HUES64 (cell line): ENCODE measurements around the gene SRF.

ENCODE experiments used
- H3K27ac ChIP-seq: 2 replicates; pipeline ENCODE4 v1.7.0; 2013; ENCODE audit warnings: low read depth, low read length, inconsistent platforms
- H3K27me3 ChIP-seq: 2 replicates; pipeline ENCODE4 v1.6.1; 2013; ENCODE audit warnings: mild to moderate bottlenecking, low read length; ENCODE audit not compliant: insufficient read depth
- H3K36me3 ChIP-seq: 2 replicates; pipeline ENCODE4 v1.6.1; 2013; ENCODE audit warnings: mild to moderate bottlenecking, low read length; ENCODE audit not compliant: insufficient read depth
- H3K4me1 ChIP-seq: 2 replicates; pipeline ENCODE4 v1.6.1; 2013; ENCODE audit warnings: mild to moderate bottlenecking, low read length, moderate library complexity; ENCODE audit not compliant: insufficient read depth
- H3K4me3 ChIP-seq: 2 replicates; pipeline ENCODE4 v1.5.1; 2013; ENCODE audit warnings: mild to moderate bottlenecking, low read length, moderate library complexity
- H3K9ac ChIP-seq: 2 replicates; pipeline ENCODE4 v1.6.1; 2013; ENCODE audit warnings: mild to moderate bottlenecking, low read depth, low read length
- H3K9me3 ChIP-seq: 2 replicates; pipeline ENCODE4 v1.6.1; 2013; ENCODE audit warnings: low read depth, low read length; ENCODE audit not compliant: insufficient read depth
- WGBS: fragments of 150-250, 120-280 bp; methylation state at CpG from one replicate; pipeline ENCODE4 v1.1.7; 2013; ENCODE audit warnings: missing lambda C conversion rate; 5-methylcytosine and 5-hydroxymethylcytosine counted together

Gene SRF

DNA sequence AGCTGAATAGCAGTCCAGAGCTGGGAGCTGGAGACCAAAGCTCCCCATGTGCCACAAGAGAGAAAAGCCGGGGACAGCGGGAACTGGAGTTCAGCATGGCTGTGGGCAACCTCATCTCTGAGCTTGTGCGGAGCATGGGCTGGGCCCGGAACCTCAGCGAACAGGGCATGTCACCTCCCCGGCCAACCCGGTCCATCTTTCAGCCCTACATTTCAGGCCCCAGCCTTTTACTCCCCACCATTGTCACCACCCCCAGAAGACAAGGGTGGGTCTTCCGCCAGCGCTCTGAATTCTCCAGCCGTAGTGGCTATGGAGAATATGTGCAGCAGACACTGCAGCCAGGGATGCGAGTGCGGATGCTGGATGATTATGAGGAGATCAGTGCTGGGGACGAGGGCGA is 14.9 kb downstream of the SRF start:
- H3K36me3 ChIP-seq, result peaks cover 18% of the 10 kb centered on the region
- no peak overlapping the region for H3K4me3 ChIP-seq
- H3K27ac ChIP-seq, result no peak overlapping the region
- H3K4me1 ChIP-seq, result peaks cover 11% of the 10 kb centered on the region
- no peaks in the 10 kb centered on the region for H3K9me3 ChIP-seq
- WGBS, result 95% methylated on average over 14 of the region's 14 CpGs
- no peak overlapping the region for H3K9ac ChIP-seq
- H3K27me3 ChIP-seq, result no peaks in the 10 kb centered on the region

DNA sequence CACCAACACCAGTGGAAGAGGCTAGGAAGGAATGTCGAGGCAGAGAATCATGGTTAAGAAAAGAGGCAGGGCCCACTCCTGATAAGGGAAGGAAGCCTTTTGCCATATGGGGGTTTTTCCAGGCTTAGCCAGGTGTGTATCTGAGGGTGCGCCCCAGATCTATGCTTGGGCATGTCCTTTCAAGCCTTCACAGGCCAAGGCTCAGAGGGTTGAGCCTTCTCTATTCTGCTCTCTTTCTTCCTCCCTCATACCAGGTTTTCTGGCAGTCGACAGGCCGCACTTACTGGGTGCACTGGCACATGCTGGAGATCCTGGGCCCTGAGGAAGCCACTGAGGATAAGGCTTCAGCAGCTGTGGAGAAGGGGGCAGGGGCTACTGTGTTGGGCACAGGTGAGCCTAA is 15.6 kb downstream of the SRF start:
- peaks cover 5% of the 10 kb centered on the region for H3K4me1 ChIP-seq
- H3K27me3 ChIP-seq, result no peaks in the 10 kb centered on the region
- 97% methylated on average over 4 of the region's 4 CpGs for WGBS
- peaks cover 18% of the 10 kb centered on the region for H3K36me3 ChIP-seq
- H3K27ac ChIP-seq, result no peak overlapping the region
- no peak overlapping the region for H3K4me3 ChIP-seq
- no peaks in the 10 kb centered on the region for H3K9me3 ChIP-seq
- no peak overlapping the region for H3K9ac ChIP-seq

DNA sequence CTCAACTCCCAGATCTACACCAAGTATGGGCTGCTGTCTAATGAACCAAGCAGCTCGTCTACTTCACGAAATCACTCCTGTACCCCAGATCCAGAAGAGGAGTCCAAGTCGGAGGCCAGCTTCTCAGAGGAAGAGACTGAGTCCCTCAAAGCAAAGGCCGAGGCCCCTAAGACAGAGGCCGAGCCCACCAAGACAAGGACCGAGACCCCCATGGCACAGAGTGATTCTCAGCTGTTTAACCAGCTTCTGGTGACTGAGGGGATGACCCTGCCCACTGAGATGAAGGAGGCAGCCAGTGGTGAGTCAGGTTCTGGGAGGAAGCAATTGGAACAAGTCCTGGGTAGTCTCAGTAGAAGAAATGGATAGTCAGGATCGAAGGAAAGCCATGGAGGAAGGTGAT is 16.8 kb downstream of the SRF start:
- H3K9ac ChIP-seq, result no peak overlapping the region

DNA sequence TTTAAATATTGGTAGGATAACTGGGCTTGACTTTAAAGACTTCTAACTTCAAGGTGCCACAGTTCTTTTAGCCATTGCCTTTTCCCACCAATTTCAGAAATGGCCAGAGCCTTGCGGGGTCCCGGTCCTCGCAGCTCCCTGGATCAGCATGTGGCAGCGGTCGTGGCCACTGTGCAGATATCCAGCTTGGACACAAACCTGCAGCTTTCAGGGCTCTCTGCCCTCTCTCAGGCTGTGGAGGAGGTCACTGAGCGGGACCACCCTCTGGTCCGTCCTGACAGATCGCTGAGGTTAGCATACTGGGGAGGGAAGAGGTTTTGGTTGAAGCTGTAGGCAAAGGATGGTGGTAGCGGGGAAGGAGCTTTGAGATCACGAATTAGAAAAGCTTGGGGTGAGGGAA is 17.4 kb downstream of the SRF start:
- Histone ChIP-seq H3K27ac (no peak overlapping the region), H3K36me3 (peaks cover 18% of the 10 kb centered on the region), H3K9ac (no peak overlapping the region), H3K27me3 (no peaks in the 10 kb centered on the region), H3K4me3 (no peak overlapping the region), H3K4me1 (no peaks in the 10 kb centered on the region), H3K9me3 (no peaks in the 10 kb centered on the region)
- WGBS, result 90% methylated on average over 10 of the region's 10 CpGs

More for the DNA sequence above, 16.8 kb downstream of the SRF start:
- Histone ChIP-seq H3K4me1 (peaks cover under 1% of the 10 kb centered on the region), H3K9me3 (no peaks in the 10 kb centered on the region), H3K27ac (no peak overlapping the region), H3K27me3 (no peaks in the 10 kb centered on the region), H3K4me3 (no peak overlapping the region), H3K36me3 (peaks cover 18% of the 10 kb centered on the region)
- WGBS, result 96% methylated on average over 7 of the region's 7 CpGs

DNA sequence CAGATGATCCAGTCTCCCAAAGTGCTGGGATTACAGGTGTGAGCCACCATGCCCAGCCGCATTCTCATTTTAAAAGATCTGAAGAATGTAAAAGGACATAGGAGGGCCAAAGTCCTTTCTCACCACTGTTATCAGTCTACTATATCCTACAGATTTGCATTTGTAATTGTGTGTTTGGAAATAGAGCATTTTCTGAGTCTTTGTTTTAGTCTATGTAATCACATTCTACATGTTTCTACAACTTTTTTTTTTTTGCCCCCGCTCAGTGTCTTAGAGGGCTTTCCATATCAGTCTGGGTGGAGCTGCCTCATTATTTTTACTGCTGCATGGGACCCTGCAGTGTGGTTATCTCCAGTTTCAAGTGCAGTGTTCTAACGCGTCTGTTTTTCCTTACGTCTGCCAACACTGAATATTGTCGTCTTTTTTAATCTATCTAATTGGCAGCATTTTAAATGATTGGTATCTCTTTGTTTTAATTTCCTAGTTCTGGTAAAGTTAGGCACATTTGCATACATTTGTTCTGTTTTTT is 18.8 kb downstream of the SRF start:
- H3K27ac ChIP-seq, result no peak overlapping the region
- no peaks in the 10 kb centered on the region for H3K27me3 ChIP-seq
- H3K36me3 ChIP-seq, result peaks cover 18% of the 10 kb centered on the region
- 88% methylated on average over 6 of the region's 6 CpGs for WGBS
- H3K4me3 ChIP-seq, result no peak overlapping the region
- no peaks in the 10 kb centered on the region for H3K4me1 ChIP-seq
- no peaks in the 10 kb centered on the region for H3K9me3 ChIP-seq
- no peak overlapping the region for H3K9ac ChIP-seq

DNA sequence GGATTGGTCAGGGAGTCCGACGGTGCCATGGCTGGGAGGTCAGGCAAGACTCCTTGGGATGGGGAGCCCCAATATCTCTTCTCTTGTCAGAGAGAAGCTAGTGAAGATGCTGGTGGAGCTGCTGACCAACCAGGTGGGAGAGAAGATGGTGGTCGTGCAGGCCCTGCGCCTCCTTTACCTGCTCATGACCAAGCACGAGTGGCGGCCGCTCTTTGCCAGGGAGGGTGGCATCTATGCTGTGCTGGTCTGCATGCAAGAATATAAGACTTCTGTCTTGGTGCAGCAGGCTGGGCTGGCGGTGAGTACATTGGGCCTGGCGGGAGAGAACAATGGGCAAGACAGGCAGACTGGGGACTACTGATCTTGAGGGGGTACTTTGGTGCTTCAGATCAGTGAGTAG is 21.8 kb downstream of the SRF start:
- H3K4me1 ChIP-seq, result no peaks in the 10 kb centered on the region
- WGBS, result 94% methylated on average over 9 of the region's 9 CpGs
- H3K9ac ChIP-seq, result no peak overlapping the region
- no peaks in the 10 kb centered on the region for H3K9me3 ChIP-seq
- H3K4me3 ChIP-seq, result no peak overlapping the region
- H3K27me3 ChIP-seq, result no peaks in the 10 kb centered on the region
- no peak overlapping the region for H3K27ac ChIP-seq
- H3K36me3 ChIP-seq, result peaks cover 2% of the 10 kb centered on the region

DNA sequence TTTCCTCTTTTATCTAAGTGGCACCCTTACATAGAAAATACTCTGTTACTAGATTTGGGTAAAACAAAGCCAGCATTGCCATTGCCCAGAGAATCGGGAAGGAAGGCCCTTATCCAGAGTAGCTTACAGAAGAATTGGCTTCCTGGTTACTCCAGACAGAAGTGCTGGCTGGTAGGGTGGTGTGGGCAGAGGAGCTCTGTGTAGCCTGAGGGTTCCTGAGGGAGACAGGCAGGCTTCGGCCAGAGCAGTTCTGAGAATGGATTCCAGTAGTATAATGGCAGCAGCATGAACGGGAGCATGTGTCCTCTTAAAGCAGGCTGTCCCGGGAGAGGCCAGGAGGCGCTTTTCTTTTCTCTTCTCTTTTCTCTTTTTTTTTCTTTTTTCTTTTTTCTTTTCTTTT is 22.9 kb downstream of the SRF start:
- Histone ChIP-seq H3K4me1 (no peaks in the 10 kb centered on the region), H3K4me3 (no peak overlapping the region), H3K27ac (no peak overlapping the region), H3K9me3 (no peaks in the 10 kb centered on the region), H3K27me3 (no peaks in the 10 kb centered on the region), H3K9ac (no peak overlapping the region), H3K36me3 (no peaks in the 10 kb centered on the region)
- WGBS, result 96% methylated on average over 5 of the region's 5 CpGs

DNA sequence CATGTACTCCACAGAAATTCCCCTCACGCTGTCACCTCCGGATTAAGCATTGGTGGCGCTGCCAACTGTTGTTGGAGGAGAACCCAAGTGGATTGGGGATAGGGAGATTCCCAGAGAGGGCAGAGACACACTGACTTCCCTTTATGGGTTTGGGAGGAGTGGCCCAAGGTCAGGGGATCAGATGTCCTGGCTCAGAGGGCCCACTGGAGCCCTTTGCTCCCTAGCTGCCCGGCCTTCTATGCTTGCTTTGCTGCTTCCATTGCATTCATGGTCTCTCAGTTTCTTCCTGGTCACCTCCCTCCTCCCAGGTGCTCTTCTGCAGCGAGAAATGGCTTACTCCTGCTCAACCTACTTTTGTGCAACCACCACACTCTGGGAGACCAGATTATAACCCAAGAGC is 25.3 kb downstream of the SRF start:
- 91% methylated on average over 5 of the region's 5 CpGs for WGBS
- no peaks in the 10 kb centered on the region for H3K36me3 ChIP-seq

DNA sequence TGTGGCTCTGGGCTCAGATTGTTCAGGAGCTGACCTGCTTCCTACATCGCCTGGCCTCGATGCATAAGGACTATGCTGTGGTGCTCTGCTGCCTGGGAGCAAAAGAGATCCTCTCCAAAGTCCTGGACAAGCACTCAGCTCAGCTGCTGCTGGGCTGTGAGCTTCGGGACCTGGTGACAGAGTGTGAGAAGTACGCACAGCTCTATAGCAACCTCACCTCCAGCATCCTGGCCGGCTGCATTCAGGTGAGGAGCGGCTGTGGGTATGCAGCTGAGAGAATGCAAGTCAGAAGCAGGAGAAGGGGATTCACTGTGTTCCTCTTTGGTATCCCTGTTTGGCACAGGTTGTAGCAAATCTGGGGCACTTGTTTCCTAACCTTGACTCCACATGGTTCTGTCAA is 28.8 kb downstream of the SRF start:
- Histone ChIP-seq H3K9ac (no peak overlapping the region), H3K27me3 (no peaks in the 10 kb centered on the region), H3K9me3 (no peaks in the 10 kb centered on the region), H3K27ac (no peak overlapping the region), H3K4me3 (no peak overlapping the region), H3K36me3 (no peaks in the 10 kb centered on the region), H3K4me1 (no peaks in the 10 kb centered on the region)
- 93% methylated on average over 6 of the region's 6 CpGs for WGBS

More for the DNA sequence above, 25.3 kb downstream of the SRF start:
- H3K9me3 ChIP-seq, result no peaks in the 10 kb centered on the region
- H3K9ac ChIP-seq, result no peak overlapping the region
- no peak overlapping the region for H3K27ac ChIP-seq
- H3K4me1 ChIP-seq, result no peaks in the 10 kb centered on the region
- no peak overlapping the region for H3K4me3 ChIP-seq
- no peaks in the 10 kb centered on the region for H3K27me3 ChIP-seq

DNA sequence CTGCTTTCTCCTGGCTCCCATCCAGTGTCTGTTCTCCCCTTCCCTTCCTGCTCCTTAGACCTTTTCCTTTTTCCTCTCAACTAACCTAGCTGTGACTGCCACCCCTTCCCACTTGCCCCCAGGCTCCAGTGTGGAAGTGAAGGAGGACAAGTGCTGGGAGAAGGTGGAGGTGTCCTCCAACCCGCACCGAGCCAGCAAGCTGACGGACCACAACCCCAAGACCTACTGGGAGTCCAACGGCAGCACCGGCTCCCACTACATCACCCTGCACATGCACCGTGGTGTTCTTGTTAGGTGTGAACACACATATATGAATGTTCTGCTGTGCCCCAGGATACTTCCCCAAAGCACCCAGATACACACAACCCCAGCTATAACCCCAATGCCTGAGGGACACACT is 29.5 kb downstream of the SRF start:
- WGBS, result 98% methylated on average over 6 of the region's 6 CpGs
- Histone ChIP-seq H3K4me3 (no peak overlapping the region), H3K9ac (no peak overlapping the region), H3K27me3 (no peaks in the 10 kb centered on the region), H3K36me3 (no peaks in the 10 kb centered on the region), H3K9me3 (no peaks in the 10 kb centered on the region), H3K4me1 (no peaks in the 10 kb centered on the region), H3K27ac (no peak overlapping the region)

DNA sequence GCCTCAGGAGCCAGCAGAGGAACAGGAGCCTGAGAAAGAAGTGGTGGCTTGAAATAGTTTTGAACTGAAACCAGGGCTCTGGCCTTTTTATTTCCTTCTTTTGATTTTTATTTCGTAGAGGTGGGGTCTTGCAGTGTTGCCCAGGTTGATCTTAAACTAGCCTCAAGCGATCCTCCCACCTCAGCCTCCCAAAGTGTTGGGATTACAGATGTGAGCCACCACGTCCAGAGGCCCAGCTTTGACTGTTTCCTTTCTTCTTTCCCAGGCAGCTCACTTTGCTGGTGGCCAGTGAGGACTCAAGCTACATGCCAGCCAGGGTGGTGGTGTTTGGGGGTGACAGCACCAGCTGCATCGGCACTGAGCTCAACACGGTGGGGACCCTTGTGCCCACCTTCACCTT is 31.4 kb downstream of the SRF start:
- H3K4me1 ChIP-seq, result no peaks in the 10 kb centered on the region
- H3K9ac ChIP-seq, result no peak overlapping the region
- H3K27ac ChIP-seq, result no peak overlapping the region
- 91% methylated on average over 5 of the region's 5 CpGs for WGBS
- no peaks in the 10 kb centered on the region for H3K27me3 ChIP-seq
- H3K9me3 ChIP-seq, result no peaks in the 10 kb centered on the region
- H3K36me3 ChIP-seq, result no peaks in the 10 kb centered on the region
- no peak overlapping the region for H3K4me3 ChIP-seq

DNA sequence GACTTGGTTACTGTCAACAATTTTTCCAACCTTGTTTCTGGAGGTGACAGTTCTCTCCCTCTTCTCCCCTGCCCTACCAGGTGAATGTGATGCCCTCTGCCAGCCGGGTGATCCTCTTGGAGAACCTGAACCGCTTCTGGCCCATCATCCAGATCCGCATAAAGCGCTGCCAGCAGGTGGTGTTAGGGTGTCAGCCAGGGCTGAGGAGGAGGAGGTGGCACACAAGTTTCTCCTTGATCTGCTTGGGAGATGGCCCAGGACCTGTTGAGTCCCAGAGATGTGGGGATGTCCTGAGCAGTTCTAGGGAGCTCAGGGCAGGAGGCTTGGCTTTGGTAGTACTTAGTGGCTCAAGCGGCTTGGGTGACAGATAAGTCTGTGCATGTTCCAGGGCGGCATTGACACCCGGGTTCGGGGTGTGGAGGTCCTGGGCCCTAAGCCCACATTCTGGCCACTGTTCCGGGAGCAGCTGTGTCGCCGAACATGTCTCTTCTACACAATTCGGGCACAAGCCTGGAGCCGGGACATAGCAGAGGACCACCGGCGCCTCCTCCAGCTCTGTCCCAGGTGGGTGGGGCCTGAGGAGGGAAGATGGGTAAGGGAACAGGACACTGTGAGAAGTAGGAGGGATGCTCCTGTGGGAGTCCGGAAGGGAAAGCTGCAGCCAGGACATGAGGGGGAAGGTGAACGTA is 32.1 kb downstream of the SRF start:
- Histone ChIP-seq H3K4me1 (no peaks in the 10 kb centered on the region), H3K36me3 (no peaks in the 10 kb centered on the region), H3K27me3 (no peaks in the 10 kb centered on the region), H3K9me3 (no peaks in the 10 kb centered on the region), H3K27ac (no peak overlapping the region), H3K9ac (no peak overlapping the region), H3K4me3 (no peak overlapping the region)
- WGBS, result 93% methylated on average over 17 of the region's 17 CpGs
